ACC112 (cell line): ENCODE measurements around the gene PYM1.
"Not testable (repeated sequence)": the region's sequence is repeated elsewhere in the genome, so short reads cannot be mapped to it uniquely, and the experiment has no call there.

Experiments
- H2AFZ ChIP-seq: fragments of 200-600 bp; sonication (generic); one replicate; pipeline ENCODE4 v1.6.0; 2017; ENCODE audit warnings: antibody characterized with exemption, low read length; ENCODE audit not compliant: unreplicated experiment
- H3K27ac ChIP-seq: fragments of 200-600 bp; sonication (generic); 2 replicates; pipeline ENCODE4 v1.5.1; 2014; ENCODE audit warnings: low read depth, mild to moderate bottlenecking, antibody characterized with exemption, low read length, moderate library complexity
- H3K27me3 ChIP-seq: fragments of 200-600 bp; sonication (generic); 2 replicates; pipeline ENCODE4 v1.6.1; 2014; ENCODE audit warnings: mild to moderate bottlenecking, antibody characterized with exemption, low read length, moderate library complexity, mixed read lengths; ENCODE audit not compliant: insufficient read depth
- H3K36me3 ChIP-seq: fragments of 200-600 bp; sonication (generic); 2 replicates; pipeline ENCODE4 v1.6.1; 2016; ENCODE audit warnings: mild to moderate bottlenecking, antibody characterized with exemption, low read length, moderate library complexity, mixed read lengths; ENCODE audit not compliant: insufficient read depth
- H3K4me1 ChIP-seq: fragments of 200-600 bp; sonication (generic); one replicate; pipeline ENCODE4 v1.6.1; 2016; ENCODE audit warnings: low read length, mixed read lengths; ENCODE audit not compliant: insufficient read depth, unreplicated experiment, control insufficient read depth
- H3K4me3 ChIP-seq: fragments of 200-600 bp; sonication (generic); 2 replicates; pipeline ENCODE4 v1.5.1; 2014; ENCODE audit warnings: mild to moderate bottlenecking, low read depth, low read length
- H3K79me2 ChIP-seq: fragments of 200-600 bp; sonication (generic); one replicate; pipeline ENCODE4 v1.6.0; 2016; ENCODE audit warnings: low read length; ENCODE audit not compliant: control insufficient read depth, unreplicated experiment, insufficient read depth

Gene PYM1

DNA sequence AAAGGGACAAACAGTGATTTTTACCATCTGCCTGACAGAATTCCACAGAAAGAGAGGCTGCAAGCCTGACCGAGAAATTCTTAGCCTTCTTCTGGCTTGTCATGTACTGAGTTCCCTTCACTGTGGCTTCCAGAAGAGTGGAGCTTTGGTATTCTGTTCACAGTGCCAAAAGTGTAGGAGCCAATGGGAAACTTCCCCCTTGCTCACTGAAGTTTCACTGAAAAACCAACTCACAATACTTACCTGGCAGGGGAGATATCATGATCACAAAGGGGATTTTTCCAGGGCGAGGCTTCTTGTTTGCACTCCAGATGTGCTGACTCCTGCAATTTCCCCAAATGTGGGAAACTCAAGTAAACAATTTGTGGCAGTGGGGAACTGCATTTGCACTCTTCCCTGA, 53.3 kb downstream of the PYM1 start:
- no peaks in the 10 kb centered on the region for H3K36me3 ChIP-seq
- no peak overlapping the region for H3K27ac ChIP-seq
- H3K4me1 ChIP-seq = no peaks in the 10 kb centered on the region
- H3K79me2 ChIP-seq = no peaks in the 10 kb centered on the region
- no peak overlapping the region for H3K4me3 ChIP-seq
- no peak overlapping the region for H2AFZ ChIP-seq
- H3K27me3 ChIP-seq = no peaks in the 10 kb centered on the region

DNA sequence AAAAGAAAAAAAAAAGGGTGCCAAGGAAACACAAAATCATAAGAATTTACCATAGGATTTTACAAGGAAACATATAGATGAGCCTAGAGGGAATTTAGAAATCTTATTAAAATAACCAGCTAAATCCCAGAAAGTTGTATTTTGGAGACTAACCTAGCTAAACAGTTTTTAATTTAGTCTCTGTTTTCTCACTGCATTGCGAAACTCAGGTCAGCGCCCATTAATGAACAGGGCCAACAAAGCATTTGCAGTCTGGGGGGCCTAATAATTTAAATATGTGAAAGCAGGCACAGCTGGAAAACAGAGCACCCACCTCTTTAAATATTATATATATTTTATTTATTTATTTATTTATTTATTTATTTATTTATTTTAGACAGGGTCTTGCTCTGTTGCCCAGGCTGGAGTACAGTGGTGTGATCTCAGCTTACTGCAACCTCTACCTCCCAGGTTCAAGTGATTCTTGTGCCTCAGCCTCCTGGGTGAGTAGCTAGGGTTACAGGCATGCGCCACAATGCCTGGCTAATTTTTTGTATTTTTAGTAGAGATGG, 61.2 kb downstream of the PYM1 start:
- not testable (repeated sequence) for H3K4me3 ChIP-seq, H3K36me3 ChIP-seq, H3K27ac ChIP-seq, H3K79me2 ChIP-seq, H3K27me3 ChIP-seq, H2AFZ ChIP-seq, H3K4me1 ChIP-seq

DNA sequence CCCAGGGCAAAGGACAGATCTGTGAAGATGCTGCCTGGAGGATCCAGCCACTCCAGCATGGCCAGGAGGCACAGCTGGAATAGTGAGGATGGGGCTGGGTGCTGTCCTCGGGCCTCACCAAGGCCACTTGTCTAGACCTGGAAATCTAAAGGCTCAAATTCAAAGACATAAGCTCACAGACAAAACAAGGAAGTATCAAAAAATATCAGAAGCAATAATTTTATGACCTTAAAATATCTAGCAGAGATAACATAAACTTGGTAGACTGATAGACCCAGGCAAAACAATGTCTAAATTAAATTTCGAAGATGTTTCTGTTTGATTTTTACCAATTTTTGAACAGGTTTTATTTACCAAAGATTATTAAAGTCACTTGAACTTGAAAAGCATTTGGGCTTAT, 62.4 kb downstream of the PYM1 start:
- H3K36me3 ChIP-seq = no peaks in the 10 kb centered on the region
- H3K4me3 ChIP-seq = no peak overlapping the region
- H3K27ac ChIP-seq = no peak overlapping the region
- H3K79me2 ChIP-seq = no peaks in the 10 kb centered on the region
- no peak overlapping the region for H2AFZ ChIP-seq
- no peaks in the 10 kb centered on the region for H3K4me1 ChIP-seq
- H3K27me3 ChIP-seq = no peaks in the 10 kb centered on the region

DNA sequence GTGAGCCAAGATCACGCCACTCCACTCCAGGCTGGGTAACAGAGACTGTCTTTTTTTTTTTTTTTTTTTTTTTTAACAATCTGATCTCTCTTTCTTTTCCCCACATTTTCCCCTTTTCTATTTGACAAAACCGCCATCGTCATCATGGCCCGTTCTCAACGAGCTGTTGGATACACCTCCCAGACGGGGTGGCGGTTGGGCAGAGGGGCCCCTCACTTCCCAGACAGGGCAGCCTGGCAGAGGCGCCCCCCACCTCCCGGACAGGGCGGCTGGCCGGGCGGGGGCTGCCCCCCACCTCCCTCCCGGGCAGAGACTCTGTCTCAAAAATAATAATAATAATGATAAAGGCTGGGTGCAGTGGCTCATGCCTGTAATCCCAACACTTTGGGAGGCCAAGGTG, 64.8 kb downstream of the PYM1 start:
- H3K27ac ChIP-seq, H3K36me3 ChIP-seq, H2AFZ ChIP-seq, H3K4me1 ChIP-seq, H3K4me3 ChIP-seq, H3K79me2 ChIP-seq, H3K27me3 ChIP-seq: not testable (repeated sequence)

DNA sequence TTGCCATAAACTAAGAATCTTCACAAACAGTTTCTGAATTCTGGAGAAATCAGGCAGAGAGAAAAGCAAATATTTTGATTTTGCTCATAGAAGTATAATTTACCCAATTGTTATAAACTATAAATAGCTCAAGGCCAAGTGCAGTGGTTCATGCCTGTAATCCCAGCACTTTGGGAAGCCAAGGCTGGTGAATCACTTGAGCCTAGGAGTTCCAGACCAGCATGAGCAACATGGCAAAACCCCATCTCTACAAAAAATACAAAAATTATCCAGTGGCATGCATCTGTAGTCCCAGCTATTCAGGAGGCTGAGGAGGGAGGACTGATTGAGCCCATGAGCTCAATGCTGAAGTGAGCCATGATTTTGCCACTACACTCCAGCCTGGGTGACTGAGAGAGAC, 65.4 kb downstream of the PYM1 start:
- H3K4me3 ChIP-seq = no peak overlapping the region
- no peaks in the 10 kb centered on the region for H3K27me3 ChIP-seq
- H2AFZ ChIP-seq = no peak overlapping the region
- no peak overlapping the region for H3K27ac ChIP-seq
- no peaks in the 10 kb centered on the region for H3K36me3 ChIP-seq
- H3K4me1 ChIP-seq = no peaks in the 10 kb centered on the region
- H3K79me2 ChIP-seq = no peaks in the 10 kb centered on the region

DNA sequence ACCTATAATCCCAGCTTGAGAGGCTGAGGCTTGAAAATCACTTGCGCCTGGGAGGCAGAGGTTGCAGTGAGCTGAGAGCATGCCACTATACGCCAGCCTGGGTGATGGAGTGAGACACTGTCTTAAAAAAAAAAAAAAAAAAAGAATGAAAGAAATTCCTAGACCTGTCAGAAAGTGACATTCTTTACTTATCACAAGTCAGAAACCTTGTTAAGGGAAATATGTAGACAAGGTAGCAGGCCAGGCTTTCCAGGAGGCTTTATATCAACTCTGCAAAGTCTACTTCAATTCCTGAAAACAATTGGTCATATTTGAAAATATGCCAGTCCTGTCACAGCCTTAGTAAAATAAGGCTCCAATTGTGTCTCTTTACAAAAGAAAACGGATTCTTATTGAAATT, 65.8 kb downstream of the PYM1 start:
- Histone ChIP-seq H2AFZ (no peak overlapping the region), H3K4me3 (no peak overlapping the region), H3K27me3 (no peaks in the 10 kb centered on the region), H3K4me1 (no peaks in the 10 kb centered on the region), H3K79me2 (no peaks in the 10 kb centered on the region), H3K36me3 (no peaks in the 10 kb centered on the region), H3K27ac (no peak overlapping the region)

DNA sequence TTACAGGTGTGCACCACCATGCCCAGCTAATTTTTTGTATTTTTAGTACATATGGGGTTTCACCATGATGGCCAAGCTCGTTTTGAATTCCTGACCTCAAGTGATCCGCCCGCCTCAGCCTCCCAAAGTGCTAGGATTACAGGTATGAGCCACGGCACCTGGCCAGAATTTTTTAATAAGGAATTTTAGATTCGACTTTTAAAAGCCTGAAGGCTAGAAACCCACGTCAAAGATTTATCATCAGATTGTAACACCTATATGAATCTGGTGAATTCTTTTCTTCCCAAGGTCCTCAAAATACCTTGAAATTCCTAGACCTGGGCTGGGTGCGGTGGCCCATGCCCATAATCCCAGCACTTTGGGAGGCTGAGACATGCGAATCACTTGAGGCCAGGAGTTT, 66.3 kb downstream of the PYM1 start:
- H3K79me2 ChIP-seq = no peaks in the 10 kb centered on the region
- H3K4me1 ChIP-seq = peaks cover under 1% of the 10 kb centered on the region
- no peaks in the 10 kb centered on the region for H3K36me3 ChIP-seq
- H3K27ac ChIP-seq = no peak overlapping the region
- no peak overlapping the region for H3K4me3 ChIP-seq
- no peak overlapping the region for H2AFZ ChIP-seq
- H3K27me3 ChIP-seq = no peaks in the 10 kb centered on the region

DNA sequence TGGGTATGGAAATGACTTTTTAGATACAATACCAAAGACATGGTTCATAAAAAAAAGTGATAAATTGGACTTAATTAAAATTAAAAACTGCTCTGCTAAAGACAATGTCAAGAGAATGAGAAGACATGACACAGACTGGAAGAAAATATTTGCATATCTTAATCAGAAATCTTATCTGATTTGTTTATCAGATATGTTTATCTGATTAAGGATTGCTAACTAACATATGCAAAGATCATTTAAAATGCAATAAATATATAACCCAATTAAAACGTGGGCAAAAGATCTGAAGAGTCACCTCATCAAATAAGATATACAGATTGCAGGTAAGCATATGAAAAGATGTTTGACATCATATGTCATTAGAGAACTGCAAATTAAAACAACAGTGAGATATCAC, 75.0 kb downstream of the PYM1 start:
- no peaks in the 10 kb centered on the region for H3K27me3 ChIP-seq
- H2AFZ ChIP-seq = no peak overlapping the region
- H3K4me1 ChIP-seq = peaks cover 31% of the 10 kb centered on the region
- no peaks in the 10 kb centered on the region for H3K36me3 ChIP-seq
- H3K4me3 ChIP-seq = no peak overlapping the region
- H3K27ac ChIP-seq = no peak overlapping the region
- H3K79me2 ChIP-seq = no peaks in the 10 kb centered on the region
